Measurements from ENCODE around the gene SFN.

- TF ChIP-seq CTCF (IDR thresholded peaks at IDR 0.05; ENCODE audit: borderline replicate concordance, extremely low read depth, low read length, poor library complexity, severe bottlenecking) (peak; percentile 14), EZH2 (IDR thresholded peaks at IDR 0.05; ENCODE audit: borderline replicate concordance, low read depth, low read length, severe bottlenecking) (no peak)
Observed at GRCh38 chr1:26864610-26865480, 1.9 kb downstream of the SFN start.

Measured in DND-41 (cell line).